ENCODE results near the gene BTBD9. TPM values are rescaled to one million over a fixed set of nuclear protein-coding genes. Genes with fewer than 3 reads are reported as not detected.

The BTBD9 gene
- total RNA-seq, 1 experiment from 2014 or later, result 8.9 TPM

DNA sequence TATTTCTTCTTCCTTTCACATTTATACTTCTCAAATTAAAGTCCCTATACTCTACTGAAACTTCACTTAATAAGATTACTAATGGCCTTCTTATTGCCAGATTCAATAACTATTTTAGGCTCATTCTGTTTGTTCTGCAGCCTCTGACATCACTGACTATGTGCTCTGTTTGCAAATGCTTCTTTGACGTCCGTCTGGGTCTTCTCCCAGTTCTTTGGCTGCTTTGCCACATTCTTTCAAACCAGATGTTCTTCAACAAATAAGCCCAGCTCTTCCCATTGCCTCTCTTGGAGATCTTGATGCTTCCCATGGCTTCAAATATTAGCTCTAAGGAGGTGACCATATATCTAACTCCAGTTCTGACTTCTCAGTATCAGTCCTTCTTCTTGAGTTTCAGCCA is 117.4 kb downstream of the BTBD9 start:
- Histone ChIP-seq H3K9ac (ENCODE audit: extremely low read depth, insufficient read length, low read length) (no peak overlapping the region), H4K91ac (ENCODE audit: insufficient read length, low read depth, low read length) (no peak overlapping the region), H2AFZ (ENCODE audit: low read length) (no peak overlapping the region), H2BK120ac (ENCODE audit: low read depth, low read length, poor library complexity, severe bottlenecking) (no peak overlapping the region), H3K4me1 (ENCODE audit: insufficient read depth, low read length) (no peaks in the 10 kb centered on the region; the same call in 1 of the 2 replicates), H4K8ac (replicated peaks; ENCODE audit: insufficient read length, low read depth, low read length) (no peak overlapping the region), H3K56ac (ENCODE audit: insufficient read length, low read depth, low read length) (no peak overlapping the region), H2BK12ac (ENCODE audit: insufficient read length, low read depth, low read length) (no peak overlapping the region), H2AK5ac (ENCODE audit: insufficient read length, low read length) (no peak overlapping the region), H3K79me2 (ENCODE audit: insufficient read depth, low read length) (no peaks in the 10 kb centered on the region), H4K20me1 (ENCODE audit: control insufficient read depth, insufficient read depth, insufficient read length) (no peaks in the 10 kb centered on the region), H3K4me2 (ENCODE audit: insufficient read depth, insufficient read length, low read length) (no peak overlapping the region), H3T11ph (ENCODE audit: low read length) (no peak overlapping the region), H3K27ac (ENCODE audit: insufficient read length, low read depth, low read length) (no peak overlapping the region), H4K5ac (ENCODE audit: insufficient read length, low read depth, low read length) (no peak overlapping the region), H3K23me2 (ENCODE audit: insufficient read length, low read depth, low read length, poor library complexity, severe bottlenecking) (no peaks in the 10 kb centered on the region), H3K4ac (ENCODE audit: low read depth, low read length) (no peak overlapping the region), H3K18ac (ENCODE audit: insufficient read length, low read depth, low read length) (no peak overlapping the region), H3K27me3 (ENCODE audit: insufficient read depth, low read length) (no peaks in the 10 kb centered on the region), H3K23ac (ENCODE audit: insufficient read length, low read depth, low read length) (no peak overlapping the region), H2BK15ac (ENCODE audit: low read depth, low read length) (no peak overlapping the region), H3K14ac (ENCODE audit: insufficient read depth, low read length) (no peak overlapping the region), H3K79me1 (ENCODE audit: insufficient read depth, low read depth, low read length, poor library complexity, severe bottlenecking) (no peaks in the 10 kb centered on the region), H2BK20ac (ENCODE audit: low read depth, low read length, poor library complexity, severe bottlenecking) (no peak overlapping the region), H2BK5ac (ENCODE audit: insufficient read length, low read length) (no peak overlapping the region), H3K9me3 (ENCODE audit: control insufficient read depth, low read depth, low read length) (no peaks in the 10 kb centered on the region)
- Mint-ChIP-seq H3K4me3 (no peak overlapping the region), H3K36me3 (ENCODE audit: insufficient read depth in 1 of 3, low read depth in 3 of 3) (peaks cover 8 to 22% (median 18%) of the 10 kb centered on the region in 3 experiments), H3K4me1 (peaks cover 14 to 19% of the 10 kb centered on the region in 2 experiments), H3K9me3 (peaks cover 19 to 21% of the 10 kb centered on the region in 2 experiments), H3K27ac (no peak overlapping the region), H3K27me3 (ENCODE audit: low read depth) (no peaks in the 10 kb centered on the region)
- no peak for DNase-seq
- TF ChIP-seq, protein P1, sequence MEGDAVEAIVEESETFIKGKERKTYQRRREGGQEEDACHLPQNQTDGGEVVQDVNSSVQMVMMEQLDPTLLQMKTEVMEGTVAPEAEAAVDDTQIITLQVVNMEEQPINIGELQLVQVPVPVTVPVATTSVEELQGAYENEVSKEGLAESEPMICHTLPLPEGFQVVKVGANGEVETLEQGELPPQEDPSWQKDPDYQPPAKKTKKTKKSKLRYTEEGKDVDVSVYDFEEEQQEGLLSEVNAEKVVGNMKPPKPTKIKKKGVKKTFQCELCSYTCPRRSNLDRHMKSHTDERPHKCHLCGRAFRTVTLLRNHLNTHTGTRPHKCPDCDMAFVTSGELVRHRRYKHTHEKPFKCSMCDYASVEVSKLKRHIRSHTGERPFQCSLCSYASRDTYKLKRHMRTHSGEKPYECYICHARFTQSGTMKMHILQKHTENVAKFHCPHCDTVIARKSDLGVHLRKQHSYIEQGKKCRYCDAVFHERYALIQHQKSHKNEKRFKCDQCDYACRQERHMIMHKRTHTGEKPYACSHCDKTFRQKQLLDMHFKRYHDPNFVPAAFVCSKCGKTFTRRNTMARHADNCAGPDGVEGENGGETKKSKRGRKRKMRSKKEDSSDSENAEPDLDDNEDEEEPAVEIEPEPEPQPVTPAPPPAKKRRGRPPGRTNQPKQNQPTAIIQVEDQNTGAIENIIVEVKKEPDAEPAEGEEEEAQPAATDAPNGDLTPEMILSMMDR (conservative IDR thresholded peaks at IDR 0.05), result no peak
- WGBS (ENCODE audit: extremely low coverage, insufficient read length, low lambda C conversion rate), result no CpG with 5 or more reads among the region's 2 CpGs

Measured in H9 (cell line).